AG09319 (cell line): ENCODE data around the gene ARHGEF12.
A peak's percentile ranks its signal among the peaks of the same experiment; 100 is the strongest.

Source experiments
- DNase-seq: peaks from one replicate; pipeline ENCODE4 v3.0.0-alpha.2; 2010; ENCODE audit warnings: low read depth; ENCODE audit errors: extremely low read depth
- CTCF ChIP-seq: IDR thresholded peaks from 2 replicates; pipeline ENCODE4 v1.5.1; 2011; ENCODE audit warnings: low read depth, mild to moderate bottlenecking, inconsistent platforms, low read length, moderate library complexity

Gene ARHGEF12

GRCh38 chr11:120376547-120377182 lies 40.5 kb downstream of the ARHGEF12 start:
- TF ChIP-seq CTCF = no peak

GRCh38 chr11:120378474-120378873 lies 42.3 kb downstream of the ARHGEF12 start:
- DNase-seq = no peak
- no peak for TF ChIP-seq CTCF

More at GRCh38 chr11:120376547-120377182, 40.5 kb downstream of the ARHGEF12 start:
- DNase-seq = no peak

- no peak for TF ChIP-seq CTCF
- DNase-seq = no peak
Measured at GRCh38 chr11:120381401-120381800, 45.2 kb downstream of the ARHGEF12 start.

- DNase-seq = no peak
- TF ChIP-seq CTCF = no peak
Measured at GRCh38 chr11:120383518-120384155, 47.4 kb downstream of the ARHGEF12 start.

GRCh38 chr11:120384476-120384875 lies 48.3 kb downstream of the ARHGEF12 start:
- TF ChIP-seq CTCF = no peak
- peak; percentile 37 for DNase-seq

- no peak for TF ChIP-seq CTCF
- no peak for DNase-seq
Measured at GRCh38 chr11:120385110-120385509, 48.9 kb downstream of the ARHGEF12 start.

GRCh38 chr11:120385655-120386054 lies 49.4 kb downstream of the ARHGEF12 start:
- TF ChIP-seq CTCF = no peak
- no peak for DNase-seq
